ENCODE data around the gene TRPC4AP.

TRPC4AP gene

GRCh38 chr20:34970193-34970840 lies 122.3 kb downstream of the TRPC4AP start:
- peak; percentile 84 for DNase-seq (ENCODE audit: low spot score)

GRCh38 chr20:34968042-34968775 lies 124.4 kb downstream of the TRPC4AP start:
- DNase-seq (ENCODE audit: low spot score): no peak

DNA sequence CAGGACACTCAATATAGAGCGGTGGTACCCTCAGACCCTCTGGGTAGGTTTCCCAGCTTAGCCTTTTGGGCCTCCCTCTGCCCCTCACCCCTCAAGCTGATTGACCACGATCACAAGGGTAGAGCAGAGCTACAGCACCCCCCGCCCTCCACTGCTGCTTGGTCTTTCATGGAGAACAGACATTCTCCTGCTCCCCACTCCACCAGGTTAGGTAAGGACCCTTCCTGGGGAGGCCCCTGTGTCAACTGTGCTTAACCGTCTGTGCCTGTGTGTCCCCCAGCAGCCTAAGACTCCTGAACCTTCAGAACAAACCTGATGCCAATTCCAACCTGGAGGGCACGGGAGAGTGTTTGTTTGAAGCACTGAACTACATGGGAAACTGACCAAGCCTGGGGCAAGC lies 125.2 kb downstream of the TRPC4AP start:
- no peak for DNase-seq (ENCODE audit: low spot score)

DNA sequence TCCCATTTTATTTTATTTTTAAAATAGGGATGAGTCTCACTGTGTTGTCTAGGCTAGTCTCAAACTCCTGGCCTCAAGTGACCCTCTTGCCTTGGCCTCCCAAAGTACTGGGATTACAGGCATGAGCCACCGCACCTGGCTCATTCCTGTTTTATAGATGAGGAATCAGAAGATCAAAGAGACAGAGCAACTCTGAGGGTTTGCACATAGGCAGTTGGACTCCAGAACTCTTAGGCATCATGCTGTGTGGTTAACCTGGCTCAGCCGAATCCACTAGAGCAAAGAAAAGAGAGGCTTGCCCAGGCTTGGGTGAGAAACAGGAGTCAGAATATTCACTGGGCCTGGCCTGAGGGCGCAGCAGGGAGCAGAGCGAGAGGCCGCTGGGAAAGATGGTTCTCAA lies 127.6 kb downstream of the TRPC4AP start:
- DNase-seq (ENCODE audit: low spot score): no peak

GRCh38 chr20:34964486-34964885 lies 128.1 kb downstream of the TRPC4AP start:
- no peak for DNase-seq (ENCODE audit: low spot score)

- DNase-seq (ENCODE audit: low spot score): no peak
Measured at GRCh38 chr20:34956751-34957472, 135.7 kb downstream of the TRPC4AP start.

DNA sequence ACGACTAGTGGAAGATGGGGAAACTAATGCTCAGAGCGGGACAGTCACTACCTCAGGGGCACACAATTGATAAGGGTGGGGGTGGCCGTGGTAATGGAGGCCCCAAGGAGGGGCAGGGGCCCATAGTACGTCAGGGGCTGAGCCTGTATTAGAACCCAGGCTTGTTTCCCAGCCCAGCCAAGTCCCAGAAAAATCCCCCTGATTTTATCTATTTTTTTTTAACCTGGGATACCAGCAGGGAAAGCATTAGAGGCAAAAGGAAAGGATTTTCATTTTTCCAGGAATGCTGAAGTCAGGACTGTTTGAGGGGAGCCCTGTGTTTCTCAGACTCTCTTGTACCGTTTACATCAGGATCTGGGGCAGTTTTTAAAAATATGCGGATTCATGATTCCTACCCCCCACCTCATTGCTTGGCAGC lies 136.6 kb downstream of the TRPC4AP start:
- no peak for DNase-seq (ENCODE audit: low spot score)

- DNase-seq (ENCODE audit: low spot score): peak; percentile 95
Measured at GRCh38 chr20:34955231-34956040, 137.2 kb downstream of the TRPC4AP start, which contains the start of the genes GSS and MYH7B. GSS (minus strand) TSS chr20:34955806; CDS start chr20:34951852, 3,954 bp downstream. MYH7B (plus strand) TSS chr20:34955868; CDS start chr20:34978006, 22,138 bp downstream.

DNA sequence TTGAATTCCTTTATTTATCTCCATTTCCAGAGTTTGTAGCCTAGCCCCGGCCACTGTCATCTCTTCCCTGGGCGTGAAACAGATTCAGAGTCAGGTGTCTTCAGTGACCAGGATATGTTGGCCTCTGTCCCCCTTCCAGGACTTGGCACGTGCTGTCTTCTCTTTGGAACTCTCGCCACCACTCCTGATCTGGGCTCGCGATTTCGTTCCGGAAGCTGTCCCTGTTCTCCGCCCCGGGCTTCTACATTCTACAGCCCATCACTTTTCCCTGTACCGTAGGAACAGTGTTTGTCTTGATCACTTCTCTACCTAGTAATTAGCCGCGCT lies 137.7 kb downstream of the TRPC4AP start:
- DNase-seq (ENCODE audit: low spot score): no peak

DNA sequence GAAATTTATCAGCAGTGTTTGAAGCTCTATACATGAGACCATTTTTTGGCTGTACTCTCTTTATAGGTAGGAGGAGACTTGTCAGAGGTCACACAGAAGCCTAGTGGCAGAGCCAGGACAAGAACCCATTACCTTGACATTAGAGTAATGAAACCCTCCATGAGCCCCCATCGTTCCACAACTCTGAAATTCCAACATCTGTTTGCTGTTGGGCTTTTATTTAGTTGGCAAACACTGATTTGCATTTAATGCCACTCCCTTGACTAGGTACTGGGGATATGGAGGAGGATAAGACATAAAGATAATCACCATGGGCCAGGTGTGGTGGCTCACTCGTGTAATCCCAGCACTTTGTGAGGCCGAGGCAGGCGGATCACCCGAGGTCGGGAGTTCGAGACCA lies 138.6 kb downstream of the TRPC4AP start:
- DNase-seq (ENCODE audit: low spot score): no peak

- no peak for DNase-seq (ENCODE audit: low spot score)
Measured at GRCh38 chr20:34952671-34953070, 139.9 kb downstream of the TRPC4AP start.
